Measurements from ENCODE around the gene FBLN2. TPM values are rescaled to one million over a fixed set of nuclear protein-coding genes. Genes with fewer than 3 reads are reported as not detected.

Gene FBLN2
- total and polyA plus RNA-seq, 4 donors = 4.3 to 43.4 (median 21.1) TPM

DNA sequence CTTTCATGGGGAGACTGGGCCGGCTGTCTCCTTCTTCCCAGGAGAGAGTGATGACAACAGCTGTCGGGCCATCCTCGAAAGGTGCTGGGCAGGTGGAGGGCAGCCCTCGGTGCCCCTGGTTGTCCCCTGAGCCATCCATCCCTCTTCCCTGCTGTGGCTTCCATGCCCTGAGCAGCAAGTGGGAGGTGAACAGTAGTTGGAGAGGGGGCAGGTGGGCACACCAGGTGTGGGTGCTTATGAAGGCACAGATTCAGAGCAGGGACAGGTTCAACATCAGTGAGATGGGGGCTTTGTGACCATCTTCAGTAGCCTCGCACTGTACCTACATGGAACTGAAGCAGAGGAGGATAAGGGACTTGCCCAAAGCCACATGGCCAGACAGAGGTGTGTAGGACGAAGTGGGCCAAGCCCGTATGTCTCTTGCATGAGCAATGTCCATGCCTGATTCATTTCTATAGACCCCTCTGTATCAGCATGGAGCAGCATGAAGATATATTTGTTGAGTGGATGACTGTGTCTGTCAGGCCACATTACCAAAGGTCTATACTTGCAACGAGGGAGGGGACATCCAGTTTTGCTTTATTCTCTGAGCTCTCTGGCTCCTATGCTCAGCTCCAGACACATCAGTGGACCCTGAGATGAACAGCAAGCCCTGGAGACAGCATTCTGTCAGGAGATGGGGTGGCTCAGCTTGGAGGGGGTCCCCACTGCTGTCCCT lies 107.8 kb downstream of the FBLN2 start:
- peaks cover 0 to 7% (median 0%) of the 10 kb centered on the region in 3 donors for H3K27me3 ChIP-seq (ENCODE audit: control insufficient read depth in 3 of 3, insufficient read depth in 3 of 3, low read length in 2 of 3)
- H3K36me3 ChIP-seq (ENCODE audit: control insufficient read depth in 4 of 4, insufficient read depth in 4 of 4, low read length in 4 of 4) = no peaks in the 10 kb centered on the region
- WGBS, 2 donors = 88 to 89% methylated on average over 8 of the region's 8 CpGs
- DNase-seq (no peak), ATAC-seq (ENCODE audit: insufficient read depth, low FRiP score) (no peak)
- H3K9ac ChIP-seq (ENCODE audit: insufficient read depth in 1 of 2, low read length in 2 of 2) = no peak overlapping the region
- H3K4me1 ChIP-seq (ENCODE audit: control insufficient read depth in 5 of 5, insufficient read depth in 5 of 5, low read length in 5 of 5) = peaks cover 0 to 5% (median 0%) of the 10 kb centered on the region in 5 donors
- no peak overlapping the region for H3K27ac ChIP-seq (ENCODE audit: low read depth in 1 of 2, low read length in 1 of 2)
- H3K4me3 ChIP-seq = no peak overlapping the region
- TF ChIP-seq, protein P1, sequence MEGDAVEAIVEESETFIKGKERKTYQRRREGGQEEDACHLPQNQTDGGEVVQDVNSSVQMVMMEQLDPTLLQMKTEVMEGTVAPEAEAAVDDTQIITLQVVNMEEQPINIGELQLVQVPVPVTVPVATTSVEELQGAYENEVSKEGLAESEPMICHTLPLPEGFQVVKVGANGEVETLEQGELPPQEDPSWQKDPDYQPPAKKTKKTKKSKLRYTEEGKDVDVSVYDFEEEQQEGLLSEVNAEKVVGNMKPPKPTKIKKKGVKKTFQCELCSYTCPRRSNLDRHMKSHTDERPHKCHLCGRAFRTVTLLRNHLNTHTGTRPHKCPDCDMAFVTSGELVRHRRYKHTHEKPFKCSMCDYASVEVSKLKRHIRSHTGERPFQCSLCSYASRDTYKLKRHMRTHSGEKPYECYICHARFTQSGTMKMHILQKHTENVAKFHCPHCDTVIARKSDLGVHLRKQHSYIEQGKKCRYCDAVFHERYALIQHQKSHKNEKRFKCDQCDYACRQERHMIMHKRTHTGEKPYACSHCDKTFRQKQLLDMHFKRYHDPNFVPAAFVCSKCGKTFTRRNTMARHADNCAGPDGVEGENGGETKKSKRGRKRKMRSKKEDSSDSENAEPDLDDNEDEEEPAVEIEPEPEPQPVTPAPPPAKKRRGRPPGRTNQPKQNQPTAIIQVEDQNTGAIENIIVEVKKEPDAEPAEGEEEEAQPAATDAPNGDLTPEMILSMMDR (IDR thresholded peaks at IDR 0.05; ENCODE audit: control extremely low read depth, extremely low read depth) = no peak
- peaks cover 0 to 3% (median 0%) of the 10 kb centered on the region in 4 donors for H3K9me3 ChIP-seq (ENCODE audit: control insufficient read depth in 4 of 4, insufficient read depth in 3 of 4, low read length in 3 of 4)

DNA sequence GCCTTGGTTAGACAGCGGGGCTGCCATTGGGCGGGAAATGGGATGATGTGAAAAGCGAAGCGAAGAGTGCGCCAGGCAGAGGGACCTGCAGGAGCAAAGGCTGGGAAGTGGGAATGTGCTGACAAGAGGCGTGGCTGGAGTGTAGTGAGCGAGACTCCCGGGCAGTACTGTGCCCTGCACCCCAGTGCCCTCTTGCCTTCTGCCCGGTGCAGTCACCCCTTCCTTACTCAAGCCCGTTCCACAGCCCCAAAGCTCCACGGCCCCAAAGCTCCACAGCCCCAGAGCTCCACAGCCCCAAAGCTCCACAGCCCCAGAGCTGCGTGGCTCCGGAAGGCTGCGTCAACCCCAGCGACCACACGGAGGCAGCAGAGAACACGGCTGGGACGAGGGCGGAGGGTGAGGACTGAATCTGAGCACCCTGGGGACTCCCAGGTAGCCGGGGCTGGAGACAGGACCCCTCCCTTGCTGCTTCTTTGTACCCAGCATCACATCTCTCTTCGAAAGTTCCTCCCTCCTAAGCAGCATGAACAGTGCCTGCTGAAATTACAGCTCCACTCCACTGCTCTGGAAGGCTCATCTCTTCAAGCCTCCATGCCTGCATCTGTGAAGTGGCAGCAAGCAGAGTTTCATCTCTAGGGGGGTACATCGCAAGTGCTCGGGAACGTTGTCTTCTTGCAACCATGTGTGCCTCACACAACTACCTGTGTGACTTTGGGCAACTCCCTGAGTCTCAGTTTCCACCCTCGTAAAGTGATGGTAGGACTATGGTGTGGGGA lies 108.9 kb downstream of the FBLN2 start:
- no peak overlapping the region for H3K9ac ChIP-seq (ENCODE audit: insufficient read depth in 1 of 2, low read length in 2 of 2)
- H3K9me3 ChIP-seq (ENCODE audit: control insufficient read depth in 4 of 4, insufficient read depth in 3 of 4, low read length in 3 of 4) = peaks cover 0 to 3% (median 0%) of the 10 kb centered on the region in 4 donors
- H3K27ac ChIP-seq (ENCODE audit: low read depth in 1 of 2, low read length in 1 of 2) = no peak overlapping the region
- TF ChIP-seq, protein P1 (IDR thresholded peaks at IDR 0.05; ENCODE audit: control extremely low read depth, extremely low read depth) = peak; percentile 59
- peaks cover 0 to 7% (median 0%) of the 10 kb centered on the region in 3 donors for H3K27me3 ChIP-seq (ENCODE audit: control insufficient read depth in 3 of 3, insufficient read depth in 3 of 3, low read length in 2 of 3)
- DNase-seq (peak; percentile 54), ATAC-seq (ENCODE audit: insufficient read depth, low FRiP score) (peak; percentile 79)
- no peaks in the 10 kb centered on the region for H3K36me3 ChIP-seq (ENCODE audit: control insufficient read depth in 4 of 4, insufficient read depth in 4 of 4, low read length in 4 of 4)
- peaks cover 0 to 5% (median 0%) of the 10 kb centered on the region in 5 donors for H3K4me1 ChIP-seq (ENCODE audit: control insufficient read depth in 5 of 5, insufficient read depth in 5 of 5, low read length in 5 of 5)
- WGBS, 2 donors = 16 to 18% methylated on average over 25 of the region's 25 CpGs
- no peak overlapping the region for H3K4me3 ChIP-seq

DNA sequence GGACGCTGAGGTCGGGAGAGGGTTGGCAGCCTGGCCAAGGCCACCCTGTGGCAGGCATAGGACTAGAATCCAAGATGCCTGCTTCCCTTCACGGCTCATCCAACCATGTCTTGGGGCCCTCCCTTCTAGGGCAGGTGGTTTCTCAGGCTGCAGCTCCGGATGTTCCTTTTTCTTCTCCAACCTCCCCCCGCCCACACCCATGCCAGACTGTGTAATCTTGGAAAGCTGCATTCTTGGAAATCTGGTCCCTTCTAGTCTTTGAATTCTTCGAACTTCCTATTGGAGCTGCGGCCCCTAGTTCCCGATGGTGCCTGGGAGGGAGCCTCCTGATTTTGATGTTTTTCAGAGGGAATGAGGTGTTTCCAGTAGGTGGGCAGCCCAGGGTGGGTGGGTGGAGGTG lies 109.8 kb downstream of the FBLN2 start:
- peaks cover 0 to 3% (median 0%) of the 10 kb centered on the region in 4 donors for H3K9me3 ChIP-seq (ENCODE audit: control insufficient read depth in 4 of 4, insufficient read depth in 3 of 4, low read length in 3 of 4)
- TF ChIP-seq, protein P1 (IDR thresholded peaks at IDR 0.05; ENCODE audit: control extremely low read depth, extremely low read depth) = no peak
- DNase-seq (no peak), ATAC-seq (ENCODE audit: insufficient read depth, low FRiP score) (no peak)
- no peak overlapping the region for H3K27ac ChIP-seq (ENCODE audit: low read depth in 1 of 2, low read length in 1 of 2)
- H3K9ac ChIP-seq (ENCODE audit: insufficient read depth in 1 of 2, low read length in 2 of 2) = no peak overlapping the region
- H3K4me1 ChIP-seq (ENCODE audit: control insufficient read depth in 5 of 5, insufficient read depth in 5 of 5, low read length in 5 of 5) = peaks cover 0 to 5% (median 0%) of the 10 kb centered on the region in 5 donors
- H3K36me3 ChIP-seq (ENCODE audit: control insufficient read depth in 4 of 4, insufficient read depth in 4 of 4, low read length in 4 of 4) = no peaks in the 10 kb centered on the region
- H3K4me3 ChIP-seq = no peak overlapping the region
- WGBS, 2 donors = 73 to 82% methylated on average over 8 of the region's 8 CpGs
- H3K27me3 ChIP-seq (ENCODE audit: control insufficient read depth in 3 of 3, insufficient read depth in 3 of 3, low read length in 2 of 3) = peaks cover 0 to 7% (median 0%) of the 10 kb centered on the region in 3 donors

All from lung (tissue), 12 donors.